Fibroblast of lung (primary cell): ENCODE data around the gene C16orf87. TPM values are rescaled to one million over a fixed set of nuclear protein-coding genes. Genes with fewer than 3 reads are reported as not detected.
"Not testable (repeated sequence)": the region's sequence is repeated elsewhere in the genome, so short reads cannot be mapped to it uniquely, and the experiment has no call there.

Experiments used
- DNase-seq, 2 donors: peaks; one replicate each; pipeline versions ENCODE4 v3.0.0 to v3.0.0-alpha.2; 2010; ENCODE audit warnings: low read depth in 2 of 2
- H2AFZ ChIP-seq: 2 replicates; pipeline ENCODE4 v1.5.1; 2012; ENCODE audit warnings: low read length, control low read depth, inconsistent platforms
- H3K27ac ChIP-seq: 2 replicates; pipeline ENCODE4 v1.5.1; 2011; ENCODE audit warnings: low read length, control low read depth; ENCODE audit not compliant: insufficient read depth
- H3K27me3 ChIP-seq: 2 replicates; pipeline ENCODE4 v1.5.1; 2011; ENCODE audit warnings: mild to moderate bottlenecking, low read length; ENCODE audit not compliant: control insufficient read depth, insufficient read depth
- H3K36me3 ChIP-seq: 2 replicates; pipeline ENCODE4 v1.5.1; 2011; ENCODE audit warnings: low read length; ENCODE audit not compliant: control insufficient read depth, insufficient read depth
- H3K4me1 ChIP-seq: 2 replicates; pipeline ENCODE4 v1.5.1; 2011; ENCODE audit warnings: low read length; ENCODE audit not compliant: control insufficient read depth, insufficient read depth; ENCODE audit errors: extremely low read depth
- H3K4me2 ChIP-seq: 2 replicates; pipeline ENCODE4 v1.5.1; 2011; ENCODE audit warnings: low read length, control low read depth; ENCODE audit not compliant: insufficient read depth; ENCODE audit errors: extremely low read depth
- H3K4me3 ChIP-seq, 4 experiments: fragments of 200-600 bp in 1 of 4; sonication (generic) in 1 of 4; replicated peaks in 1 of 4; 2 replicates each; pipeline ENCODE4 v1.5.1; 2011 to 2016; ENCODE audit warnings: low read length in 4 of 4, low read depth in 3 of 4, mild to moderate bottlenecking in 3 of 4, control low read depth in 2 of 4, inconsistent platforms in 1 of 4, mixed read lengths in 1 of 4; ENCODE audit not compliant: insufficient read depth in 1 of 4; ENCODE audit errors: control extremely low read depth in 1 of 4
- H3K79me2 ChIP-seq: 2 replicates; pipeline ENCODE4 v1.5.1; 2012; ENCODE audit warnings: mild to moderate bottlenecking, low read length, inconsistent platforms; ENCODE audit not compliant: control insufficient read depth, insufficient read depth
- H3K9ac ChIP-seq: 2 replicates; pipeline ENCODE4 v1.5.1; 2011; ENCODE audit warnings: mild to moderate bottlenecking, low read length, control low read depth; ENCODE audit not compliant: insufficient read depth
- H3K9me3 ChIP-seq: 2 replicates; pipeline ENCODE4 v1.5.1; 2012; ENCODE audit warnings: low read depth, low read length; ENCODE audit not compliant: control insufficient read depth, insufficient read depth
- H4K20me1 ChIP-seq: 2 replicates; pipeline ENCODE4 v1.5.1; 2011; ENCODE audit warnings: low read length; ENCODE audit not compliant: control insufficient read depth, insufficient read depth; ENCODE audit errors: extremely low read depth
- EZH2 ChIP-seq: IDR thresholded peaks from 2 replicates; pipeline ENCODE4 v1.5.1; 2012; ENCODE audit warnings: low read length, control low read depth, mild to moderate bottlenecking; ENCODE audit errors: missing control alignments
- polyA plus RNA-seq, 2 donors: library from polyadenylated mRNA; depleted of rRNA in 1 of 2; stranded (reverse) in 1 of 2; unstranded in 1 of 2; fragments of >200 nt; gene quantifications; 2 replicates each; pipeline ENCODE4 v1.2.1, GENCODE V29; 2011 to 2012; ENCODE audit warnings: missing spikeins in 1 of 2
- total RNA-seq: library from RNA; depleted of rRNA; stranded (reverse); fragments of >200 nt; gene quantifications from 2 replicates; pipeline ENCODE4 v1.2.1, GENCODE V29; 2014
- TF ChIP-seq, protein P1 (sequence below), 2 donors: IDR thresholded peaks in 1 of 2; conservative IDR thresholded peaks in 1 of 2; 1 replicate in 1 of 2; 2 replicates in 1 of 2; pipeline ENCODE4 v1.5.1; 2011 to 2012; ENCODE audit warnings: low read length in 2 of 2, control low read depth in 1 of 2, inconsistent platforms in 1 of 2, low read depth in 1 of 2, mild to moderate bottlenecking in 1 of 2

C16orf87 gene
- total and polyA plus RNA-seq, 2 donors (not counting 1 experiment from before 2014, with no cell fraction given), result 11.6 to 12.1 TPM

GRCh38 chr16:46787909-46788308, 43.1 kb downstream of the C16orf87 start:
- H3K36me3 ChIP-seq, result no peaks in the 10 kb centered on the region
- H3K4me1 ChIP-seq, result no peaks in the 10 kb centered on the region
- no peak overlapping the region for H3K27ac ChIP-seq
- no peaks in the 10 kb centered on the region for H4K20me1 ChIP-seq
- H3K4me2 ChIP-seq, result no peak overlapping the region
- H3K79me2 ChIP-seq, result no peaks in the 10 kb centered on the region
- no peaks in the 10 kb centered on the region for H3K27me3 ChIP-seq
- TF ChIP-seq, protein P1, sequence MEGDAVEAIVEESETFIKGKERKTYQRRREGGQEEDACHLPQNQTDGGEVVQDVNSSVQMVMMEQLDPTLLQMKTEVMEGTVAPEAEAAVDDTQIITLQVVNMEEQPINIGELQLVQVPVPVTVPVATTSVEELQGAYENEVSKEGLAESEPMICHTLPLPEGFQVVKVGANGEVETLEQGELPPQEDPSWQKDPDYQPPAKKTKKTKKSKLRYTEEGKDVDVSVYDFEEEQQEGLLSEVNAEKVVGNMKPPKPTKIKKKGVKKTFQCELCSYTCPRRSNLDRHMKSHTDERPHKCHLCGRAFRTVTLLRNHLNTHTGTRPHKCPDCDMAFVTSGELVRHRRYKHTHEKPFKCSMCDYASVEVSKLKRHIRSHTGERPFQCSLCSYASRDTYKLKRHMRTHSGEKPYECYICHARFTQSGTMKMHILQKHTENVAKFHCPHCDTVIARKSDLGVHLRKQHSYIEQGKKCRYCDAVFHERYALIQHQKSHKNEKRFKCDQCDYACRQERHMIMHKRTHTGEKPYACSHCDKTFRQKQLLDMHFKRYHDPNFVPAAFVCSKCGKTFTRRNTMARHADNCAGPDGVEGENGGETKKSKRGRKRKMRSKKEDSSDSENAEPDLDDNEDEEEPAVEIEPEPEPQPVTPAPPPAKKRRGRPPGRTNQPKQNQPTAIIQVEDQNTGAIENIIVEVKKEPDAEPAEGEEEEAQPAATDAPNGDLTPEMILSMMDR (conservative IDR thresholded peaks at IDR 0.05 in 1 of 2, IDR thresholded peaks at IDR 0.05 in 1 of 2; ENCODE audit: low read depth in 1 of 2, low read length in 2 of 2), result no peak
- TF ChIP-seq EZH2, result no peak
- no peak for DNase-seq
- no peaks in the 10 kb centered on the region for H3K9me3 ChIP-seq
- no peak overlapping the region for H2AFZ ChIP-seq
- no peak overlapping the region for H3K9ac ChIP-seq
- no peak overlapping the region for H3K4me3 ChIP-seq

DNA sequence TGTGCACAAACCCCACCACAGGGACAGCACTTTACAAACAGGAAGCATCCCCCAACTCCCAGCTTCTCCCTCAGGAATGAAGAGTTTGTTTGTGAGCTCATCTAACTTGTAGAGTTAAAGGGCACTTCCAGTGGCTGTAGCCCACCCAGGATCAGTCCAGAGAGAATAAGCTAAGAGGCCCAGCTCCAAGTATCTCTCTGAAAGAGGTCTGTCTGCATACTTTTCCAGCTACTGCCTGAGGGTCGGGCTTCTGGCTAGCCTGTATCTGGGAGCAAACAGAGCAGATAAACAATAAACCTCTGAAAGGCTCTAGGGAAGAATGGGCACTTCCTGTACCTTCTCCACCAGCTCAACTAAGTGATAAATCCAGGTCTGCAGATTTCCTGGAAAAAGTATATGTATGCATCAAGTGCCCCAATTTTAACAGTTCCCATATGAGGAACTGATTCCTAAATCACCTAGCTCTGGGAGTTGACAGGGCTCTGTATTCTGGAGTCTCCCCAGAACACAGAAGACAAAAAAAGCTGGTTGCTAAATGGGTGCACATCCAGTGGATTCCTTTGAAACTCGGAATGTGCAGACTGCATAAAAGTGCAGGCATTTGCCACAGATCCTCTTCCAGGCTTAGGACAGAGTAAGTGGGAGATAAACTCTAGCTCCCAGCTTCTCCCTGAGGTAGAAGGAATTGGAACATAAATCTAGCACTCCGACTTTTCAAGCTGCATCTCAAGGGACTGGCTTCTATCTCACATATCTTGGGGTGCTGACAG, 45.7 kb downstream of the C16orf87 start:
- no peaks in the 10 kb centered on the region for H3K27me3 ChIP-seq
- no peak overlapping the region for H3K9ac ChIP-seq
- H3K79me2 ChIP-seq, result no peaks in the 10 kb centered on the region
- no peak overlapping the region for H3K4me2 ChIP-seq
- no peak overlapping the region for H3K27ac ChIP-seq
- H3K4me1 ChIP-seq, result no peaks in the 10 kb centered on the region
- H3K4me3 ChIP-seq, result no peak overlapping the region
- DNase-seq, result no peak
- no peak overlapping the region for H2AFZ ChIP-seq
- no peaks in the 10 kb centered on the region for H3K36me3 ChIP-seq
- no peak for TF ChIP-seq EZH2
- TF ChIP-seq, protein P1 (conservative IDR thresholded peaks at IDR 0.05 in 1 of 2, IDR thresholded peaks at IDR 0.05 in 1 of 2; ENCODE audit: low read depth in 1 of 2, low read length in 2 of 2), result no peak
- no peaks in the 10 kb centered on the region for H4K20me1 ChIP-seq
- no peaks in the 10 kb centered on the region for H3K9me3 ChIP-seq

DNA sequence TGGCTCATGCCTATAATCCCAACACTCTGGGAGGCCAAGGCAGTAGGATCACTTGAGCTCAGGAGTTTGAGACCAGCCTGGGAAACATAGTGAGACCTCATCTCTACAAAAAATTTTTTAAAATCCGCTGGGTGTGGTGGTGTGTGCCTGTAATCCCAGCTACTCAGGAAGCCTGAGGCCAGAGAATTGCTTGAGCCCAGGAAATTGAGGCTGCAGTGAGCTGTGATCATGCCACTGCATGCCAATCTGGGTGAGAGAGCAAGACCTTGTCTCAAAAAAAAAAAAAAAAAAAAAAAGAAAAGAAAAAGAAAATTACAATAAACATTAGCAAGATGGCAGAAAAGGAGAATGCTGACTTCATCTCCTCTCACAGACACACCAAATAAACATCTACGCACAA, 46.4 kb downstream of the C16orf87 start:
- H3K4me1 ChIP-seq, H3K4me2 ChIP-seq, H3K9me3 ChIP-seq, H3K27ac ChIP-seq, H2AFZ ChIP-seq, H4K20me1 ChIP-seq, DNase-seq, H3K36me3 ChIP-seq, H3K79me2 ChIP-seq, H3K9ac ChIP-seq, H3K27me3 ChIP-seq, H3K4me3 ChIP-seq: not testable (repeated sequence)
